A549 (cell line): ENCODE measurements around the gene ARHGAP23. TPM values are rescaled to one million over a fixed set of nuclear protein-coding genes. Genes with fewer than 3 reads are reported as not detected.
"Not testable (repeated sequence)": the region's sequence is repeated elsewhere in the genome, so short reads cannot be mapped to it uniquely, and the experiment has no call there.

ENCODE experiments used
- ATAC-seq, 2 experiments: fragments of 200-7000 bp in 1 of 2; fragments of >200 bp in 1 of 2; cut with Nextera tagmentation in 1 of 2; cut with Tn5 transposase in 1 of 2; 3 replicates each; pipeline versions ENCODE4 v1.8.0 to v1.9.1; 2018 to 2020; ENCODE audit warnings: mild to moderate bottlenecking in 1 of 2, moderate library complexity in 1 of 2
- CTCF ChIA-PET: fragments of 300-600 bp; sonication (Branson Sonifier 250); formaldehyde crosslinking; extraction: SDS; loops from one replicate; lab custom pipeline; 2021; ENCODE audit warnings: antibody characterized with exemption, inconsistent platforms; lab: Yijun Ruan, JAX
- POLR2A ChIA-PET: fragments of 350-600 bp; formaldehyde crosslinking; extraction: SDS; loops from one replicate; lab custom pipeline; 2021; ENCODE audit warnings: antibody characterized with exemption, inconsistent platforms; lab: Yijun Ruan, JAX
- DNase-seq, 2 experiments: peaks; one replicate each; pipeline versions ENCODE4 v3.0.0 to v3.0.0-alpha.2; 2011 to 2016; ENCODE audit warnings: low read depth in 1 of 2, low spot score in 1 of 2
- FAIRE-seq: peaks from 2 replicates; lab custom pipeline; 2011; peaks lifted over from hg19 to GRCh38; lab: Jason Lieb, UNC
- H3K27ac ChIP-seq, 2 experiments: fragments of >200 bp; sonication (Bioruptor Twin); formaldehyde crosslinking; 3 replicates each; pipeline ENCODE4 v1.5.1; 2016 to 2017
- H3K4me1 ChIP-seq: fragments of >200 bp; sonication (Bioruptor Twin); formaldehyde crosslinking; 3 replicates; pipeline ENCODE4 v1.6.1; 2016
- H3K4me2 ChIP-seq: fragments of >200 bp; sonication (Bioruptor Twin); formaldehyde crosslinking; 3 replicates; pipeline ENCODE4 v1.6.1; 2016
- H3K4me3 ChIP-seq: fragments of >200 bp; sonication (Bioruptor Twin); formaldehyde crosslinking; 3 replicates; pipeline ENCODE4 v1.5.1; 2016
- H3K9me3 ChIP-seq: fragments of >200 bp; sonication (Bioruptor Twin); formaldehyde crosslinking; 3 replicates; pipeline ENCODE4 v1.6.1; 2016
- CEBPB ChIP-seq, 2 experiments: fragments of >200 bp in 1 of 2; sonication (Bioruptor Twin) in 1 of 2; formaldehyde crosslinking in 1 of 2; IDR thresholded peaks; 2 replicates each; pipeline ENCODE4 v1.6.1; 2012 to 2016
- EHF ChIP-seq: fragments of 250-450 bp; sonication (Bioruptor Pico); IDR thresholded peaks from 2 replicates; pipeline ENCODE4 v1.5.0; 2020; ENCODE audit warnings: mild to moderate bottlenecking
- RAD21 ChIP-seq, 2 experiments: fragments of >200 bp in 1 of 2; sonication (Bioruptor Twin) in 1 of 2; formaldehyde crosslinking in 1 of 2; IDR thresholded peaks in 1 of 2; conservative IDR thresholded peaks in 1 of 2; 2 replicates in 1 of 2; 3 replicates in 1 of 2; pipeline ENCODE4 v1.6.1; 2012 to 2018; ENCODE audit warnings: inconsistent platforms in 1 of 2
- SMC3 ChIP-seq: fragments of >200 bp; sonication (Bioruptor Twin); formaldehyde crosslinking; IDR thresholded peaks from 3 replicates; pipeline ENCODE4 v1.6.1; 2018; ENCODE audit warnings: inconsistent platforms
- WGBS: methylation state at CpG from one replicate; pipeline ENCODE4 v1.1.6; 2017; ENCODE audit errors: missing lambda C conversion rate; 5-methylcytosine and 5-hydroxymethylcytosine counted together
- polyA plus RNA-seq, 4 experiments: library from polyadenylated mRNA; depleted of rRNA in 3 of 4; stranded (reverse); fragments of >200 nt; fragmentation: RNase III in 1 of 4; extraction: RNeasy Plus Mini Kit Qiagen cat#74134 plus additional on column Dnase treatment in 1 of 4; gene quantifications; 2 replicates in 3 of 4; 3 replicates in 1 of 4; pipeline ENCODE4 v1.2.3, GENCODE V29; 2011 to 2017
- TF ChIP-seq, protein P1 (sequence below): fragments of >200 bp; sonication (Bioruptor Twin); formaldehyde crosslinking; IDR thresholded peaks from 3 replicates; pipeline ENCODE4 v1.5.1; 2016

The ARHGAP23 gene
- polyA plus RNA-seq, 2 of the 4 experiments (the other 2 are of a cell fraction): 4.8 to 32.6 TPM

DNA sequence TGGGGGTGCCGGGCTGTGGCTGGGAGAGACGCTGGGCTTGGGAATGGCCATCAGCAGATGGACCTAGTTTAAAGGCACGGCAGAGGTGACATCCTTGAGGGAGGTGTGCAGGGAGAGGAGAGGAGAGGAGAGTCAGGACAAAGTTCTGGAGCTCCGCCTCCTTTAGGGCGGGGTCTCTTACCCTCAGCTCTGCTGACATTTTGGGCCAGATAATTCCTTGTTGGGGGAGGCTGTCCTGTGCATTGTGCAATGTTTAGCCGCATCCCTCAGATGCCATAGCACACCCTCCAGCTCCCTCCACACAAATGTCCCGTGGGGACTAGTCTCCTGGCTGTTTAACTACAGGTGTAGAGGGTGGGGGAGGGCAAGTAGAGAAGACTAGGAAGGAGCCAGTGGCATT, 48.3 kb downstream of the ARHGAP23 start:
- DNase-seq: no peak
- Histone ChIP-seq H3K4me2 (no peak overlapping the region), H3K9me3 (no peaks in the 10 kb centered on the region), H3K4me1 (peaks cover 13% of the 10 kb centered on the region), H3K4me3 (no peak overlapping the region), H3K27ac (no peak overlapping the region)
- 65% methylated on average over 7 of the region's 7 CpGs for WGBS
- ChIA-PET POLR2A (no interaction called here), CTCF (interaction anchor here (0.6 to 3.1 kb wide), 8 partner anchors 10 to 127 kb away, joined by 3 to 38 read pairs (median 4); no protein-coding TSS in a partner anchor)
- ATAC-seq: no peak
- no peak for FAIRE-seq
- TF ChIP-seq EHF (CRISPR knock-in tag) (no peak), CEBPB (IDR thresholded peaks at IDR 0.05) (peak in 1 of 2 experiments; percentile 47; a peak in 1 of 4 replicates)

GRCh38 chr17:38477417-38477816, 49.2 kb downstream of the ARHGAP23 start:
- FAIRE-seq, H3K4me2 ChIP-seq, DNase-seq, H3K4me3 ChIP-seq, POLR2A ChIA-PET, ATAC-seq, H3K9me3 ChIP-seq, H3K27ac ChIP-seq, H3K4me1 ChIP-seq: not testable (repeated sequence)
- WGBS: 98% methylated on average over 24 of the region's 36 CpGs
- CTCF ChIA-PET: interaction anchor here (0.6 to 3.1 kb wide), 3 partner anchors 35 to 63 kb away, joined by 6 to 38 read pairs (median 18); no protein-coding TSS in a partner anchor

- ATAC-seq, H3K4me3 ChIP-seq, H3K27ac ChIP-seq, H3K4me1 ChIP-seq, FAIRE-seq, H3K9me3 ChIP-seq, POLR2A ChIA-PET, DNase-seq, H3K4me2 ChIP-seq: not testable (repeated sequence)
- CTCF ChIA-PET: interaction anchor here (1.2 to 1.6 kb wide), 3 partner anchors 13 to 55 kb away, joined by 3 to 6 read pairs (median 3); no protein-coding TSS in a partner anchor
- WGBS: 96% methylated on average over 13 of the region's 13 CpGs
Measured at GRCh38 chr17:38477951-38478350, 49.7 kb downstream of the ARHGAP23 start.

DNA sequence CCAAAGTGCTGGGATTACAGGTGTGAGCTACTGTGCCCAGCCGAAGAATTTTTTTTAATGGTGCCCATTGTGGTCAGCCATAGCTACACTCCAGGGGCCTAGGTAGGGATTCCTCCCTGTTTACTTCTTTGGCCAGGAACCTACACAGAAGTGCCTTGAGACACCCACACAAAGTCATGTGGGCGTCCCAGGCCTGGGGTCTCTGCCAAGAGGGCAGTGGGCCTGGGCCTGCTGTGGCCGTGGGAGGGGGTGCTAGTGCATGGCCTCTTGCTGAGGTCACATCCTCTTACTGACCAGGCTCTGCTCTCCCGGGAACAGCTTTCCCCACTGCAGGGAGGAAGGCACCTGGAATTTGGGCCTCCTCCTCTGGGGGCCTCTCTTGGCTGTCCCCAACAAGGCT, 50.4 kb downstream of the ARHGAP23 start:
- H3K9me3 ChIP-seq, H3K4me3 ChIP-seq, FAIRE-seq, H3K4me1 ChIP-seq, H3K27ac ChIP-seq, H3K4me2 ChIP-seq, ATAC-seq, DNase-seq: not testable (repeated sequence)
- ChIA-PET POLR2A (interaction anchor here (0.7 kb wide), 1 partner anchor 193 kb away, joined by 3 read pairs; no protein-coding TSS in a partner anchor), CTCF (interaction anchor here (1.2 to 1.6 kb wide), 5 partner anchors 13 to 189 kb away, joined by 3 to 6 read pairs (median 3); no protein-coding TSS in a partner anchor)
- WGBS: 98% methylated on average over 4 of the region's 4 CpGs

GRCh38 chr17:38482039-38482699, 53.9 kb downstream of the ARHGAP23 start:
- H3K27ac ChIP-seq, FAIRE-seq, H3K4me1 ChIP-seq, ATAC-seq, H3K9me3 ChIP-seq, H3K4me2 ChIP-seq, DNase-seq, H3K4me3 ChIP-seq: not testable (repeated sequence)
- POLR2A ChIA-PET: interaction anchor here (0.6 kb wide), 2 partner anchors 169 to 289 kb away, joined by 3 to 5 read pairs; no protein-coding TSS in a partner anchor
- 74% methylated on average over 10 of the region's 19 CpGs for WGBS
- CTCF ChIA-PET: interaction anchor here (0.6 to 10.0 kb wide), 9 partner anchors 17 to 186 kb away, joined by 3 to 117 read pairs (median 6); no protein-coding TSS in a partner anchor

GRCh38 chr17:38482700-38483043, 54.4 kb downstream of the ARHGAP23 start:
- DNase-seq, H3K27ac ChIP-seq, FAIRE-seq, H3K4me3 ChIP-seq, POLR2A ChIA-PET, H3K4me2 ChIP-seq, H3K4me1 ChIP-seq, H3K9me3 ChIP-seq: not testable (repeated sequence)
- WGBS: 79% methylated on average over 7 of the region's 8 CpGs
- CTCF ChIA-PET: interaction anchor here (0.6 to 10.0 kb wide), 7 partner anchors 18 to 185 kb away, joined by 3 to 117 read pairs (median 6); no protein-coding TSS in a partner anchor
- peak; percentile 41 to 50; a peak in 3 of 6 replicates for ATAC-seq

DNA sequence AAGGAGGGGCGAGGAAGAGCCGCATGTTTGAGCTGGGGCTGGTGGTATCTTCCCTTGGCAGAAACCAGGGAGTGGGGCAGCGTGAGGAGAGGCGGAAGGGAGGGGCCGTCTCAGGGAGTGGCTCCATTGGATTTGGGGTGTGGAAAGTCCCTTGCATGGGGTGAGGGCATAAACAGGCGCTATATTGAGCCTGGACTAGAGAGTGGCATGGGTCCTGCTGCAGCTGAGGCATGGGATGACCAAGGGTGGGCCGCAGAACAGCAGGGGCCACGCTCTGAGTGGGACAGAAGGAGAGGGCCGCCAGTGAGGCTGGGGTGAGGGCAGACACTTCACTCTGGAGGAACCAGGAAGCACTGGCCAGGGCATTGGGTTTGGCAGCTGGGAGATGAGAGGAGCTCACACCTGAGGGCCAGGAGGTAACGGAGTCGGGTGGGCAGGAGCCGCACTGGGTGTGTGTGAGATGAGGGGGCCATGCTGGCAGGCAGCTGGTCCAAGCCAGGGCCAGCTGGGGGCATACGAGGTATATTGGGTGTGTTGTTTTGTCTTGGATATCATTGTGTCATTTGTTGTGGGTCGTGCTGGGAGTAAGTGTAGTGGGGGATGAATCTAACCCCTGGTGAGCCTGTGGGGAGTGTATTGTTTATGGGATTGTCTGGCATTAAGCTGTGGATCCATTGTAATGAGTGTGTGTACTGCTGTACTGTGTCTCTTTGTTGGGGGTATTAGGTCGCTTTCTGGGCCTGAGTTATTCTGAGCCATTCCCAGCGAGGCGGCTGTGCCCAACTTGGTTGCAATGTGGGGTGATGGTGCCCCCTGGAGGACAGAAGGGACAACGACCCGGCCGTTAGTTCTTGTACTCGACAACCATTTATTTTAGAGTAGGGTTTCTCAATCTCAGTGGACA, 56.2 kb downstream of the ARHGAP23 start:
- ATAC-seq (peak; percentile 95 to 97), DNase-seq (peak; percentile 67 to 76)
- POLR2A ChIA-PET, H3K27ac ChIP-seq, FAIRE-seq, H3K9me3 ChIP-seq, H3K4me3 ChIP-seq, H3K4me1 ChIP-seq, H3K4me2 ChIP-seq: not testable (repeated sequence)
- TF ChIP-seq, protein P1, sequence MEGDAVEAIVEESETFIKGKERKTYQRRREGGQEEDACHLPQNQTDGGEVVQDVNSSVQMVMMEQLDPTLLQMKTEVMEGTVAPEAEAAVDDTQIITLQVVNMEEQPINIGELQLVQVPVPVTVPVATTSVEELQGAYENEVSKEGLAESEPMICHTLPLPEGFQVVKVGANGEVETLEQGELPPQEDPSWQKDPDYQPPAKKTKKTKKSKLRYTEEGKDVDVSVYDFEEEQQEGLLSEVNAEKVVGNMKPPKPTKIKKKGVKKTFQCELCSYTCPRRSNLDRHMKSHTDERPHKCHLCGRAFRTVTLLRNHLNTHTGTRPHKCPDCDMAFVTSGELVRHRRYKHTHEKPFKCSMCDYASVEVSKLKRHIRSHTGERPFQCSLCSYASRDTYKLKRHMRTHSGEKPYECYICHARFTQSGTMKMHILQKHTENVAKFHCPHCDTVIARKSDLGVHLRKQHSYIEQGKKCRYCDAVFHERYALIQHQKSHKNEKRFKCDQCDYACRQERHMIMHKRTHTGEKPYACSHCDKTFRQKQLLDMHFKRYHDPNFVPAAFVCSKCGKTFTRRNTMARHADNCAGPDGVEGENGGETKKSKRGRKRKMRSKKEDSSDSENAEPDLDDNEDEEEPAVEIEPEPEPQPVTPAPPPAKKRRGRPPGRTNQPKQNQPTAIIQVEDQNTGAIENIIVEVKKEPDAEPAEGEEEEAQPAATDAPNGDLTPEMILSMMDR: peak; percentile 87
- TF ChIP-seq RAD21 (conservative IDR thresholded peaks at IDR 0.05 in 1 of 2, IDR thresholded peaks at IDR 0.05 in 1 of 2) (peak; percentile 93 to 94), SMC3 (peak; percentile 94)
- WGBS: 55% methylated on average over 21 of the region's 21 CpGs
- CTCF ChIA-PET: interaction anchor here (0.7 to 10.0 kb wide), 23 partner anchors 8 to 183 kb away, joined by 3 to 117 read pairs (median 7); partner anchors contain the start of gene ARHGAP23
